IMR-90 (cell line): Measurements from ENCODE around the gene AHR. TPM values are rescaled to one million over a fixed set of nuclear protein-coding genes. Genes with fewer than 3 reads are reported as not detected.
A peak's percentile ranks its signal among the peaks of the same experiment; 100 is the strongest.

Experiments used
- ATAC-seq: fragments of 200-7000 bp; cut with Tn5 transposase; 2 replicates; pipeline ENCODE4 v1.9.1; 2020; ENCODE audit warnings: low read depth, mild to moderate bottlenecking, moderate library complexity
- BruUV-seq: library from RNA; stranded (reverse); fragments of 400-500 nt; replicated peaks from 2 replicates; lab custom pipeline; 2021; lab: Mats Ljungman, UMichigan
- CTCF ChIA-PET: fragments of 300-600 bp; formaldehyde crosslinking; extraction: SDS; loops from one replicate; lab custom pipeline; 2021; ENCODE audit warnings: antibody characterized with exemption; lab: Yijun Ruan, JAX
- POLR2A ChIA-PET: fragments of 300-600 bp; sonication (Branson Sonifier 250); formaldehyde crosslinking; loops from one replicate; lab custom pipeline; 2022; ENCODE audit warnings: antibody characterized with exemption; ENCODE audit not compliant: unreplicated experiment; lab: Charles Lee
- DNase-seq: peaks from one replicate; pipeline ENCODE4 v3.0.0; 2013
- H2AFZ ChIP-seq: replicated peaks from 2 replicates; pipeline ENCODE3; 2013; ENCODE audit warnings: low read length, mild to moderate bottlenecking; ENCODE audit not compliant: poor library complexity
- H2AK5ac ChIP-seq: 2 replicates; pipeline ENCODE4 v1.6.1; 2013; ENCODE audit warnings: low read depth, low read length, inconsistent platforms
- H2AK9ac ChIP-seq: replicated peaks from 2 replicates; pipeline ENCODE3; 2013; ENCODE audit warnings: mild to moderate bottlenecking, low read depth, low read length, moderate library complexity; ENCODE audit not compliant: poor library complexity
- H2BK120ac ChIP-seq: 2 replicates; pipeline ENCODE4 v1.6.1; 2013; ENCODE audit warnings: low read depth, low read length, inconsistent platforms
- H2BK15ac ChIP-seq: 3 replicates; pipeline ENCODE4 v1.6.1; 2013; ENCODE audit warnings: low read depth, low read length, inconsistent platforms
- H2BK20ac ChIP-seq: 2 replicates; pipeline ENCODE4 v1.6.1; 2013; ENCODE audit warnings: low read depth, mild to moderate bottlenecking, inconsistent platforms, low read length, moderate library complexity
- H2BK5ac ChIP-seq: 2 replicates; pipeline ENCODE4 v1.6.1; 2013; ENCODE audit warnings: mild to moderate bottlenecking, low read depth, low read length, inconsistent platforms; ENCODE audit not compliant: poor library complexity, severe bottlenecking
- H3K14ac ChIP-seq: replicated peaks from 2 replicates; pipeline ENCODE4 v1.6.1; 2013; ENCODE audit warnings: low read depth, low read length, inconsistent platforms
- H3K18ac ChIP-seq: 2 replicates; pipeline ENCODE4 v1.6.1; 2013; ENCODE audit warnings: low read depth, low read length, control low read depth
- H3K23ac ChIP-seq: 2 replicates; pipeline ENCODE4 v1.6.1; 2013; ENCODE audit warnings: low read depth, low read length, inconsistent platforms
- H3K27ac ChIP-seq: 2 replicates; pipeline ENCODE4 v1.5.1; 2013; ENCODE audit warnings: mild to moderate bottlenecking, control low read depth, low read length; ENCODE audit not compliant: insufficient read depth
- H3K27me3 ChIP-seq: 2 replicates; pipeline ENCODE4 v1.6.1; 2013; ENCODE audit warnings: low read length; ENCODE audit not compliant: control insufficient read depth, insufficient read depth
- H3K36me3 ChIP-seq: 2 replicates; pipeline ENCODE4 v1.6.1; 2013; ENCODE audit warnings: low read length, mixed read lengths; ENCODE audit not compliant: control insufficient read depth, insufficient read depth
- H3K4ac ChIP-seq: 2 replicates; pipeline ENCODE4 v1.6.1; 2013; ENCODE audit warnings: low read depth, low read length, inconsistent platforms
- H3K4me1 ChIP-seq: 2 replicates; pipeline ENCODE4 v1.6.1; 2013; ENCODE audit warnings: low read length, mixed read lengths; ENCODE audit not compliant: control insufficient read depth, insufficient read depth
- H3K4me2 ChIP-seq: 2 replicates; pipeline ENCODE4 v1.6.1; 2013; ENCODE audit warnings: low read depth, mild to moderate bottlenecking, control low read depth, low read length, moderate library complexity
- H3K4me3 ChIP-seq: 2 replicates; pipeline ENCODE4 v1.5.1; 2013; ENCODE audit warnings: low read depth, mild to moderate bottlenecking, control low read depth, low read length, moderate library complexity; ENCODE audit not compliant: insufficient read depth
- H3K56ac ChIP-seq: 2 replicates; pipeline ENCODE4 v1.6.1; 2013; ENCODE audit warnings: low read length, inconsistent platforms; ENCODE audit not compliant: insufficient read depth; ENCODE audit errors: extremely low read depth
- H3K79me1 ChIP-seq, 2 experiments: 2 replicates each; pipeline ENCODE4 v1.6.1; 2013; ENCODE audit warnings: low read length in 2 of 2, inconsistent platforms in 1 of 2, low read depth in 1 of 2
- H3K9ac ChIP-seq: 2 replicates; pipeline ENCODE4 v1.6.1; 2013; ENCODE audit warnings: low read depth, low read length, control low read depth
- H3K9me1 ChIP-seq: 2 replicates; pipeline ENCODE4 v1.6.1; 2013; ENCODE audit warnings: low read length, inconsistent platforms; ENCODE audit not compliant: insufficient read depth
- H3K9me3 ChIP-seq: 2 replicates; pipeline ENCODE4 v1.6.1; 2013; ENCODE audit warnings: low read length; ENCODE audit not compliant: control insufficient read depth, insufficient read depth
- H4K20me1 ChIP-seq: 2 replicates; pipeline ENCODE4 v1.6.1; 2013; ENCODE audit warnings: low read length, inconsistent platforms; ENCODE audit not compliant: insufficient read depth
- H4K5ac ChIP-seq: 2 replicates; pipeline ENCODE4 v1.6.1; 2013; ENCODE audit warnings: mild to moderate bottlenecking, low read depth, low read length, control low read depth
- H4K8ac ChIP-seq, 2 experiments: 2 replicates each; pipeline ENCODE4 v1.6.1; 2013; ENCODE audit warnings: low read depth in 2 of 2, low read length in 2 of 2, control low read depth in 1 of 2, inconsistent platforms in 1 of 2
- H4K91ac ChIP-seq: 2 replicates; pipeline ENCODE4 v1.6.1; 2013; ENCODE audit warnings: low read depth, low read length, inconsistent platforms; ENCODE audit not compliant: insufficient read depth
- MAFK ChIP-seq: IDR thresholded peaks from 2 replicates; pipeline ENCODE4 v1.6.1; 2012; ENCODE audit warnings: low read depth, low read length, improper control_type of control experiment
- WGBS, 2 experiments: methylation state at CpG; one replicate each; pipeline versions ENCODE4 v1.1.5 to v1.1.7; 2013; ENCODE audit warnings: missing lambda C conversion rate in 2 of 2; ENCODE audit not compliant: insufficient read length in 1 of 2; ENCODE audit errors: extremely low coverage in 2 of 2; 5-methylcytosine and 5-hydroxymethylcytosine counted together
- dilution Hi-C: fragments of 300-500 bp; cut with HindIII; formaldehyde crosslinking; loops from one replicate; pipeline ENCODE4 v1.14.3; 2018; ENCODE audit warnings: low sequenced_read_pairs; ENCODE audit not compliant: unreplicated experiment
- in situ Hi-C: fragments of 300-500 bp; cut with MboI; formaldehyde crosslinking; loops from 3 replicates; pipeline ENCODE4 v1.14.3; 2019; ENCODE audit warnings: low sequenced_read_pairs, inconsistent platforms, mixed read lengths
- intact Hi-C: fragments of 100-400 bp; cut with micrococcal nuclease; formaldehyde crosslinking; loops from 2 replicates; pipeline ENCODE4 v1.10.0; 2022
- polyA plus RNA-seq, 3 experiments: library from polyadenylated mRNA; depleted of rRNA; stranded (reverse); fragments of >200 nt; gene quantifications; 2 replicates each; pipeline ENCODE4 v1.2.3, GENCODE V29; 2012; ENCODE audit warnings: low replicate concordance in 1 of 3
- total RNA-seq: library from RNA; depleted of rRNA; stranded (reverse); fragments of >200 nt; gene quantifications from 2 replicates; pipeline ENCODE4 v1.2.3, GENCODE V29; 2012
- TF ChIP-seq, protein P1 (sequence below): fragments of 150-350 bp; IDR thresholded peaks from 2 replicates; pipeline ENCODE4 v1.6.1; 2017; ENCODE audit warnings: mild to moderate bottlenecking, antibody characterized with exemption, low read length, low read depth
- TF ChIP-seq, protein P2 (sequence below): conservative IDR thresholded peaks from 2 replicates; pipeline ENCODE4 v1.5.1; 2012; ENCODE audit warnings: mild to moderate bottlenecking, low read depth, low read length, improper control_type of control experiment

AHR gene
- total and polyA plus RNA-seq, 2 of the 4 experiments (the other 2 are of a cell fraction) = 6.9 to 55.2 TPM

GRCh38 chr7:17253885-17254284 is 44.6 kb upstream of the AHR start:
- H3K4me2 ChIP-seq = no peak overlapping the region
- no peak overlapping the region for H3K18ac ChIP-seq
- H3K9ac ChIP-seq = no peak overlapping the region
- dilution Hi-C loops (no loop called here), intact Hi-C loops (no loop called here), in situ Hi-C loops (no loop called here)
- no peak overlapping the region for H2AK9ac ChIP-seq
- no peaks in the 10 kb centered on the region for H3K79me1 ChIP-seq
- DNase-seq (no peak), ATAC-seq (no peak)
- no peaks in the 10 kb centered on the region for H3K9me1 ChIP-seq
- no peak overlapping the region for H2BK15ac ChIP-seq
- no peak overlapping the region for H3K23ac ChIP-seq
- TF ChIP-seq, protein P1, sequence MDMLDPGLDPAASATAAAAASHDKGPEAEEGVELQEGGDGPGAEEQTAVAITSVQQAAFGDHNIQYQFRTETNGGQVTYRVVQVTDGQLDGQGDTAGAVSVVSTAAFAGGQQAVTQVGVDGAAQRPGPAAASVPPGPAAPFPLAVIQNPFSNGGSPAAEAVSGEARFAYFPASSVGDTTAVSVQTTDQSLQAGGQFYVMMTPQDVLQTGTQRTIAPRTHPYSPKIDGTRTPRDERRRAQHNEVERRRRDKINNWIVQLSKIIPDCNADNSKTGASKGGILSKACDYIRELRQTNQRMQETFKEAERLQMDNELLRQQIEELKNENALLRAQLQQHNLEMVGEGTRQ = no peak
- peak; percentile 87 for TF ChIP-seq MAFK
- TF ChIP-seq, protein P2, sequence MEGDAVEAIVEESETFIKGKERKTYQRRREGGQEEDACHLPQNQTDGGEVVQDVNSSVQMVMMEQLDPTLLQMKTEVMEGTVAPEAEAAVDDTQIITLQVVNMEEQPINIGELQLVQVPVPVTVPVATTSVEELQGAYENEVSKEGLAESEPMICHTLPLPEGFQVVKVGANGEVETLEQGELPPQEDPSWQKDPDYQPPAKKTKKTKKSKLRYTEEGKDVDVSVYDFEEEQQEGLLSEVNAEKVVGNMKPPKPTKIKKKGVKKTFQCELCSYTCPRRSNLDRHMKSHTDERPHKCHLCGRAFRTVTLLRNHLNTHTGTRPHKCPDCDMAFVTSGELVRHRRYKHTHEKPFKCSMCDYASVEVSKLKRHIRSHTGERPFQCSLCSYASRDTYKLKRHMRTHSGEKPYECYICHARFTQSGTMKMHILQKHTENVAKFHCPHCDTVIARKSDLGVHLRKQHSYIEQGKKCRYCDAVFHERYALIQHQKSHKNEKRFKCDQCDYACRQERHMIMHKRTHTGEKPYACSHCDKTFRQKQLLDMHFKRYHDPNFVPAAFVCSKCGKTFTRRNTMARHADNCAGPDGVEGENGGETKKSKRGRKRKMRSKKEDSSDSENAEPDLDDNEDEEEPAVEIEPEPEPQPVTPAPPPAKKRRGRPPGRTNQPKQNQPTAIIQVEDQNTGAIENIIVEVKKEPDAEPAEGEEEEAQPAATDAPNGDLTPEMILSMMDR = no peak
- ChIA-PET CTCF (interaction anchor here (0.6 kb wide), 1 partner anchor 1576 kb away, joined by 6 read pairs; no protein-coding TSS in a partner anchor), POLR2A (no interaction called here)
- H2BK5ac ChIP-seq = no peak overlapping the region
- H2AK5ac ChIP-seq = no peak overlapping the region
- no peaks in the 10 kb centered on the region for H3K36me3 ChIP-seq
- H3K27me3 ChIP-seq = no peaks in the 10 kb centered on the region
- H3K14ac ChIP-seq = no peak overlapping the region
- no TSS peak for BruUV-seq
- H4K5ac ChIP-seq = no peak overlapping the region
- no peak overlapping the region for H2BK120ac ChIP-seq
- no peak overlapping the region for H3K56ac ChIP-seq
- H3K4me1 ChIP-seq = no peaks in the 10 kb centered on the region
- H3K27ac ChIP-seq = no peak overlapping the region
- no peak overlapping the region for H2BK20ac ChIP-seq
- no peaks in the 10 kb centered on the region for H3K9me3 ChIP-seq
- H3K4ac ChIP-seq = no peak overlapping the region
- no peak overlapping the region for H3K4me3 ChIP-seq
- H2AFZ ChIP-seq = no peak overlapping the region
- no peaks in the 10 kb centered on the region for H4K20me1 ChIP-seq
- H4K91ac ChIP-seq = no peak overlapping the region
- WGBS, 2 experiments = no CpG with 5 or more reads among the region's 3 CpGs
- no peak overlapping the region for H4K8ac ChIP-seq
